ENCODE data around the gene PHKB. TPM values are rescaled to one million over a fixed set of nuclear protein-coding genes. Genes with fewer than 3 reads are reported as not detected.

Gene PHKB
- total and polyA plus RNA-seq, 2 of the 8 experiments (the other 6 are each of a cell fraction or from before 2014, with no cell fraction given) = 18.6 to 38.3 TPM

GRCh38 chr16:47473792-47474191 lies 12.7 kb downstream of the PHKB start:
- H3K4ac ChIP-seq (replicated peaks; ENCODE audit: insufficient read length, low read depth, low read length) = no peak overlapping the region
- H3K79me1 ChIP-seq (ENCODE audit: low read depth, low read length) = no peaks in the 10 kb centered on the region
- no peak overlapping the region for H3K56ac ChIP-seq (replicated peaks; ENCODE audit: insufficient read length, low read depth, low read length)
- no peak overlapping the region for H3K9ac ChIP-seq (replicated peaks in 1 of 4; ENCODE audit: extremely low read depth in 1 of 4, low read depth in 3 of 4, low read length in 3 of 4)
- H3K18ac ChIP-seq (ENCODE audit: extremely low read depth, low read length) = no peak overlapping the region
- no peak overlapping the region for H4K5ac ChIP-seq (ENCODE audit: insufficient read length, low read depth, low read length)
- H2BK20ac ChIP-seq (ENCODE audit: low read length) = no peak overlapping the region
- no peak overlapping the region for H2BK15ac ChIP-seq (ENCODE audit: low read length)
- no peak overlapping the region for H2BK5ac ChIP-seq (ENCODE audit: low read depth, low read length)
- H3K23ac ChIP-seq (ENCODE audit: insufficient read length) = no peak overlapping the region
- FAIRE-seq = no peak
- H4K20me1 ChIP-seq (replicated peaks in 1 of 2; ENCODE audit: control insufficient read depth in 1 of 2, insufficient read depth in 2 of 2, low read length in 2 of 2) = no peaks in the 10 kb centered on the region
- H3K14ac ChIP-seq (ENCODE audit: insufficient read length) = no peak overlapping the region
- H3K27ac ChIP-seq (ENCODE audit: low read depth, low read length) = no peak overlapping the region
- no peak overlapping the region for H3K4me3 ChIP-seq (ENCODE audit: extremely low read depth in 1 of 4, insufficient read depth in 2 of 4, low read depth in 3 of 4, low read length in 4 of 4)
- no peaks in the 10 kb centered on the region for H3K27me3 ChIP-seq (replicated peaks in 1 of 4; ENCODE audit: control insufficient read depth in 3 of 4, extremely low read depth in 1 of 4, insufficient read depth in 3 of 4, low read length in 3 of 4)
- no peak overlapping the region for H2BK120ac ChIP-seq (replicated peaks; ENCODE audit: low read depth, low read length)
- no peak overlapping the region for H4K8ac ChIP-seq (ENCODE audit: extremely low read depth, insufficient read depth, low read length)
- H4K91ac ChIP-seq (replicated peaks; ENCODE audit: insufficient read length, low read length) = no peak overlapping the region
- H2BK12ac ChIP-seq (ENCODE audit: low read depth, low read length) = no peak overlapping the region
- no peaks in the 10 kb centered on the region for H3K36me3 ChIP-seq (ENCODE audit: control insufficient read depth in 2 of 4, insufficient read depth in 4 of 4, low read length in 3 of 4)
- H3K4me2 ChIP-seq (ENCODE audit: insufficient read depth in 1 of 2, low read depth in 2 of 2, low read length in 2 of 2) = no peak overlapping the region
- 88% methylated on average over 3 of the region's 3 CpGs; no CpG with 5 or more reads in 1 of the 2 experiments for WGBS, 2 experiments (ENCODE audit: extremely low coverage in 1 of 2, insufficient coverage in 1 of 2, insufficient read length in 1 of 2, insufficient replicate concordance in 2 of 2, low coverage in 1 of 2, low lambda C conversion rate in 2 of 2, missing lambda C conversion rate in 1 of 2)
- ChIA-PET CTCF (ENCODE audit: partially characterized antibody) (no interaction called here), POLR2A (ENCODE audit: partially characterized antibody) (no interaction called here)
- H3K9me3 ChIP-seq (ENCODE audit: insufficient read depth in 2 of 2, low read depth in 1 of 2, low read length in 1 of 2) = no peaks in the 10 kb centered on the region
- no peak overlapping the region for H2AK5ac ChIP-seq (ENCODE audit: low read depth, low read length)
- H3K4me1 ChIP-seq (replicated peaks in 1 of 4; ENCODE audit: control insufficient read depth in 3 of 4, insufficient read depth in 4 of 4, low read length in 3 of 4) = no peaks in the 10 kb centered on the region
- no peak overlapping the region for H2AFZ ChIP-seq (ENCODE audit: low read length)
- DNase-seq (ENCODE audit: low read depth in 1 of 2, low spot score in 2 of 2) = no peak
- H3K23me2 ChIP-seq (ENCODE audit: low read depth, low read length) = no peaks in the 10 kb centered on the region; the same call in 1 of the 2 replicates
- H3K79me2 ChIP-seq (ENCODE audit: control insufficient read depth in 1 of 2, insufficient read depth in 2 of 2, low read length in 2 of 2) = no peaks in the 10 kb centered on the region; a peak in 1 of 4 replicates
- TF ChIP-seq TBP (IDR thresholded peaks at IDR 0.05; ENCODE audit: low read depth, low read length) (no peak), TCF12 (IDR thresholded peaks at IDR 0.05; ENCODE audit: low read depth, low read length) (no peak), EZH2 (IDR thresholded peaks at IDR 0.05; ENCODE audit: low read depth, low read length, severe bottlenecking) (no peak), RXRA (IDR thresholded peaks at IDR 0.05; ENCODE audit: insufficient read depth, low read depth, low read length) (no peak), JUN (IDR thresholded peaks at IDR 0.05; ENCODE audit: low read depth, low read length) (no peak), KDM4A (IDR thresholded peaks at IDR 0.05; ENCODE audit: low read depth, low read length, severe bottlenecking) (no peak), KDM5A (IDR thresholded peaks at IDR 0.05; ENCODE audit: low read length) (no peak)
- TF ChIP-seq, protein P1, sequence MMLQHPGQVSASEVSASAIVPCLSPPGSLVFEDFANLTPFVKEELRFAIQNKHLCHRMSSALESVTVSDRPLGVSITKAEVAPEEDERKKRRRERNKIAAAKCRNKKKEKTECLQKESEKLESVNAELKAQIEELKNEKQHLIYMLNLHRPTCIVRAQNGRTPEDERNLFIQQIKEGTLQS (IDR thresholded peaks at IDR 0.05; ENCODE audit: insufficient read depth, low read depth, low read length) = no peak

Measured in H1 (cell line).